Measurements from ENCODE around the gene PRKCH. TPM values are rescaled to one million over a fixed set of nuclear protein-coding genes. Genes with fewer than 3 reads are reported as not detected.

PRKCH gene
- total RNA-seq, 1 experiment from 2014 or later = 18.3 TPM

DNA sequence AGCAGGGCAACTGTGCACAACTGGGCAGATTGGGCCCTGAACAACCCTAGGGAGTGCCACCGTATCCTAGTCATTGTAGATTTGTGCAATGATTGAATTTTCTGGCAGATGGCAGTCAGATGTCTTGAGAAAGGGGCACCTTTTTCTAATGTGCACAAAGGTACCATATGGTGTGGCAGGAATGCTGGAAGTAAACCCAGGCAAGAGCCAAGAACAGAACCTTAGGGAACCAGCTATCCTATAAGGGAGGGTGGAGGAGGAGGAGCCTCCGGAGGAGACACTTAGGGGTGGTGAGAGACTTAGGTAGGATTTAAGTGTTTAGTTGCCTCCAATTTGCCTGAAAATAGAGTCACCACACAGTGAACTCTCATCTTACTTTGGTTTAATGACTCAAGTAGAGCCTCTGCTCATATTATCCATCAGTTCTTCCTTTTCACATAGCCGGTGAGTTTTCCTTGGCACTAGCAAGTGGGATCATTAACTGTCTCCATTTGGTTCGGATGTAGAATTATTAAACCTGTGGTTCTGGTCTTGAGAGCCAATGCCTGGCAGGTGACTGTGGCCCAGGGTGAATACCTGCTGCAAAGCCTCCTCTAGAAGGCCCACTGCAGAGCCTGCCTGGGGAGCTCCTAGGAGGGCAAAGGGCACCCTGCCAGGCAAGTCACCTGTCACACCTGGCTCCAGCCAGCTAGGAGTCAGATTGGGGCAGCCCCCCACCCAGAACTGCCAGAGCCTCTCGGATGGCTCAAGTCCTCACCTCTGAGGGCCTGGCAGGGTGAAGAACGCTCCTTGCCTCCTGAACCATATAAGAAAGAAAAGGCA is 189.6 kb downstream of the PRKCH start:
- H3K4me1 ChIP-seq = peaks cover 15% of the 10 kb centered on the region
- Mint-ChIP-seq H3K4me3 (ENCODE audit: unreplicated experiment) (no peak overlapping the region), H3K36me3 (ENCODE audit: insufficient read depth, unreplicated experiment) (peaks cover 5% of the 10 kb centered on the region), H3K27ac (ENCODE audit: unreplicated experiment) (no peak overlapping the region), H3K9me3 (ENCODE audit: unreplicated experiment) (no peaks in the 10 kb centered on the region), H3K27me3 (ENCODE audit: insufficient read depth, unreplicated experiment) (no peaks in the 10 kb centered on the region), H3K4me1 (ENCODE audit: low read depth, unreplicated experiment) (peaks cover 19% of the 10 kb centered on the region)
- H3K36me3 ChIP-seq (ENCODE audit: control insufficient read depth, insufficient read depth, low read length) = no peaks in the 10 kb centered on the region
- TF ChIP-seq, protein P1, sequence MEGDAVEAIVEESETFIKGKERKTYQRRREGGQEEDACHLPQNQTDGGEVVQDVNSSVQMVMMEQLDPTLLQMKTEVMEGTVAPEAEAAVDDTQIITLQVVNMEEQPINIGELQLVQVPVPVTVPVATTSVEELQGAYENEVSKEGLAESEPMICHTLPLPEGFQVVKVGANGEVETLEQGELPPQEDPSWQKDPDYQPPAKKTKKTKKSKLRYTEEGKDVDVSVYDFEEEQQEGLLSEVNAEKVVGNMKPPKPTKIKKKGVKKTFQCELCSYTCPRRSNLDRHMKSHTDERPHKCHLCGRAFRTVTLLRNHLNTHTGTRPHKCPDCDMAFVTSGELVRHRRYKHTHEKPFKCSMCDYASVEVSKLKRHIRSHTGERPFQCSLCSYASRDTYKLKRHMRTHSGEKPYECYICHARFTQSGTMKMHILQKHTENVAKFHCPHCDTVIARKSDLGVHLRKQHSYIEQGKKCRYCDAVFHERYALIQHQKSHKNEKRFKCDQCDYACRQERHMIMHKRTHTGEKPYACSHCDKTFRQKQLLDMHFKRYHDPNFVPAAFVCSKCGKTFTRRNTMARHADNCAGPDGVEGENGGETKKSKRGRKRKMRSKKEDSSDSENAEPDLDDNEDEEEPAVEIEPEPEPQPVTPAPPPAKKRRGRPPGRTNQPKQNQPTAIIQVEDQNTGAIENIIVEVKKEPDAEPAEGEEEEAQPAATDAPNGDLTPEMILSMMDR (IDR thresholded peaks at IDR 0.05; ENCODE audit: insufficient read depth in 1 of 2, low read depth in 1 of 2, low read length in 1 of 2, severe bottlenecking in 1 of 2, unreplicated experiment in 1 of 2) = no peak
- no peak for DNase-seq
- no peaks in the 10 kb centered on the region for H3K27me3 ChIP-seq (replicated peaks; ENCODE audit: control insufficient read depth, insufficient read depth, low read length)
- ChIA-PET CTCF (no interaction called here), POLR2A (interaction anchor here (0.5 kb wide), 1 partner anchor 97 kb away, joined by 4 read pairs; no protein-coding TSS in a partner anchor)
- intact Hi-C loops (cut with micrococcal nuclease; ENCODE audit: unreplicated experiment) = no loop called here
- H3K9me3 ChIP-seq = no peaks in the 10 kb centered on the region
- no peak overlapping the region for H3K4me3 ChIP-seq (ENCODE audit: low read depth, low read length)
- no TSS peak for BruUV-seq (replicated peaks)

DNA sequence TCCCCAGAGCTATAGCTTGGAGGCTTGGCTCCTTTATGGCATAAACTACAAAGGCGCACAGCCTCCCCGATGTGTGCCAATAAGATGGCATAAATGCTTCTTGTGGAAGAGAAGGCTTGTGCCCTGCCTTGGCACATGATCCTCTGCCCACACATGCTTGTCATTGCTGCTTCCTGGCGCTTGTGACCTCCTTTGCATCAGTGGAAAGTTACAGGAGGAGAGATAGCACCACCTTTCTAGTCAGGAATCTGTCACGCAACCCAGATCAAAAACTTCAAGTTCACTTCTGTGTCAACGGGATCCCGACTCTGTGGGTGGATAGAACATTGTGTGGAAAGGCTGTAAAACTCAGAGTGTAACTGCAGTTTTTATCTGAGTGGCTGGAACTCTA is 190.2 kb downstream of the PRKCH start:
- BruUV-seq (replicated peaks) = no TSS peak
- Histone ChIP-seq H3K36me3 (ENCODE audit: control insufficient read depth, insufficient read depth, low read length) (no peaks in the 10 kb centered on the region), H3K27me3 (replicated peaks; ENCODE audit: control insufficient read depth, insufficient read depth, low read length) (no peaks in the 10 kb centered on the region), H3K4me1 (peaks cover 15% of the 10 kb centered on the region), H3K4me3 (ENCODE audit: low read depth, low read length) (no peak overlapping the region), H3K9me3 (no peaks in the 10 kb centered on the region)
- no peak overlapping the region for H3K4me3 Mint-ChIP-seq (ENCODE audit: unreplicated experiment)
- ChIA-PET CTCF (no interaction called here), POLR2A (interaction anchor here (0.5 to 0.7 kb wide), 3 partner anchors 8 to 98 kb away, joined by 4 to 9 read pairs (median 9); no protein-coding TSS in a partner anchor)
- no peak overlapping the region for H3K27ac Mint-ChIP-seq (ENCODE audit: unreplicated experiment)
- no peaks in the 10 kb centered on the region for H3K27me3 Mint-ChIP-seq (ENCODE audit: insufficient read depth, unreplicated experiment)
- peaks cover 3% of the 10 kb centered on the region for H3K36me3 Mint-ChIP-seq (ENCODE audit: insufficient read depth, unreplicated experiment)
- no peaks in the 10 kb centered on the region for H3K9me3 Mint-ChIP-seq (ENCODE audit: unreplicated experiment)
- no peak for DNase-seq
- peaks cover 19% of the 10 kb centered on the region for H3K4me1 Mint-ChIP-seq (ENCODE audit: low read depth, unreplicated experiment)
- TF ChIP-seq, protein P1 (IDR thresholded peaks at IDR 0.05; ENCODE audit: insufficient read depth in 1 of 2, low read depth in 1 of 2, low read length in 1 of 2, severe bottlenecking in 1 of 2, unreplicated experiment in 1 of 2) = no peak
- intact Hi-C loops (cut with micrococcal nuclease; ENCODE audit: unreplicated experiment) = no loop called here

DNA sequence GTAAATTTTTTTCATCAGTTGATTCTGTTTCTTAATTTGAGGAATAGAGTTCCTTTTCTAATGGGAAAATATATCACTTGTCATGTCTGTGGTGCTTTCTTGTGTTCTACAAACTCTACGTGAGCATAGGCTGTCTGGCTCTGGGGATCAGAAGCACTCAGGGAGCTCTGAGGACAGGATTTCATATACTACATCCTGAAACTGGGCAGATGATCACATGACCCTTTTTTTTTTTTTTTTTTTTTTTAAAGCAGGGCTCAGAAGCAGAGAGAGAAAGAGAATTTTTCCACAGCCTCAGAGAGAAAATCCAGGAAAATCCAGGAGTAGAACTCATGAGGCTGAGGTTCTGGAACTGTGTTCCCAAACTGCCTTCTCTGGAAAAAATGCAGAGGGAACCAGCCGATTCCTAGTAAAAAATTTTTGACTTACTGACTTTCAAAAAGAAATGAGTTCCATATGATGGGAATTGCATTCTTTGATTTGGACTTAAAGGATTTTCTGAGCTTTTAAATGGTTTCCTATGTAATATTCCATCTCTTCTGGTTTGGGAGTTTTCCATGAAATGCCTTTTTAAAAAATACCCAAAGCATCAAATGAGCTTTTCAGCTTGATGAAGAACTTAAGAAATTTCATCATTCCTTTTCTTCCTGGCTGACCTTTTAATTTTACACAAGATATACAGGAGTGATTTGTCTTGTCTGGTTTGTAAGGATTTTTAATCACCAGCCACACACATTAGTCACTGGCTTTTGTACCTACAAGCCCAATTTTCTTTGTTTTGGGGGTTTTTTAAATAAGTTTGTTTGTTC is 190.9 kb downstream of the PRKCH start:
- H3K27ac Mint-ChIP-seq (ENCODE audit: unreplicated experiment) = no peak overlapping the region
- no TSS peak for BruUV-seq (replicated peaks)
- TF ChIP-seq, protein P1 (IDR thresholded peaks at IDR 0.05; ENCODE audit: insufficient read depth in 1 of 2, low read depth in 1 of 2, low read length in 1 of 2, severe bottlenecking in 1 of 2, unreplicated experiment in 1 of 2) = no peak

More for the DNA sequence above, 190.9 kb downstream of the PRKCH start:
- no peak overlapping the region for H3K4me3 ChIP-seq (ENCODE audit: low read depth, low read length)
- no peaks in the 10 kb centered on the region for H3K27me3 Mint-ChIP-seq (ENCODE audit: insufficient read depth, unreplicated experiment)
- H3K27me3 ChIP-seq (replicated peaks; ENCODE audit: control insufficient read depth, insufficient read depth, low read length) = no peaks in the 10 kb centered on the region
- peaks cover 15% of the 10 kb centered on the region for H3K4me1 ChIP-seq
- no peaks in the 10 kb centered on the region for H3K36me3 ChIP-seq (ENCODE audit: control insufficient read depth, insufficient read depth, low read length)
- POLR2A ChIA-PET = interaction anchor here (0.7 kb wide), 2 partner anchors 8 to 92 kb away, joined by 9 read pairs; no protein-coding TSS in a partner anchor
- no peaks in the 10 kb centered on the region for H3K36me3 Mint-ChIP-seq (ENCODE audit: insufficient read depth, unreplicated experiment)
- H3K9me3 ChIP-seq = no peaks in the 10 kb centered on the region
- CTCF ChIA-PET = no interaction called here
- H3K4me3 Mint-ChIP-seq (ENCODE audit: unreplicated experiment) = no peak overlapping the region
- intact Hi-C loops (cut with micrococcal nuclease; ENCODE audit: unreplicated experiment) = no loop called here
- no peaks in the 10 kb centered on the region for H3K9me3 Mint-ChIP-seq (ENCODE audit: unreplicated experiment)
- no peak for DNase-seq
- peaks cover 23% of the 10 kb centered on the region for H3K4me1 Mint-ChIP-seq (ENCODE audit: low read depth, unreplicated experiment)
